ENCODE results near the gene SLC6A4. TPM values are rescaled to one million over a fixed set of nuclear protein-coding genes. Genes with fewer than 3 reads are reported as not detected.

SLC6A4 gene
- polyA plus RNA-seq, 1 donor (not counting 4 experiments of a cell fraction or from before 2014, with no cell fraction given): not detected

GRCh38 chr17:30196504-30196903, 39.0 kb downstream of the SLC6A4 start:
- DNase-seq (ENCODE audit: low read depth, low spot score) (no peak), FAIRE-seq (no peak)
- no peak overlapping the region for H3K27ac ChIP-seq (ENCODE audit: control insufficient read depth, insufficient read depth, low read length)
- no peak overlapping the region for H3K4me3 ChIP-seq (ENCODE audit: control insufficient read depth in 2 of 3, extremely low read depth in 1 of 3, insufficient read depth in 2 of 3, low read depth in 1 of 3, low read length in 3 of 3)
- H3K27me3 ChIP-seq (ENCODE audit: control insufficient read depth, extremely low read depth, insufficient read depth, low read length): peaks cover 12% of the 10 kb centered on the region
- no peaks in the 10 kb centered on the region for H3K9me3 ChIP-seq (ENCODE audit: control insufficient read depth, low read depth, low read length)
- H3K9ac ChIP-seq (ENCODE audit: control insufficient read depth, extremely low read depth, insufficient read depth, low read length): no peak overlapping the region
- H3K4me1 ChIP-seq (ENCODE audit: control insufficient read depth, extremely low read depth, insufficient read depth, low read length): no peaks in the 10 kb centered on the region
- dilution Hi-C loops (cut with MboI; ENCODE audit: extremely low pct_ligation_motif_present, low sequenced_read_pairs): loop anchor here (10.0 kb wide), 1 partner anchor 128 kb away; no protein-coding TSS in a partner anchor
- no peaks in the 10 kb centered on the region for H3K9me1 ChIP-seq (ENCODE audit: control insufficient read depth, extremely low read depth, insufficient read depth, low read length)
- H3K36me3 ChIP-seq (ENCODE audit: control insufficient read depth in 2 of 2, extremely low read depth in 1 of 2, insufficient read depth in 2 of 2, low read length in 2 of 2): no peaks in the 10 kb centered on the region
- TF ChIP-seq EZH2 (IDR thresholded peaks at IDR 0.05; ENCODE audit: low read length) (no peak), CTCF (optimal IDR thresholded peaks at IDR 0.05 in 1 of 3, IDR thresholded peaks at IDR 0.05 in 1 of 3, conservative IDR thresholded peaks at IDR 0.05 in 1 of 3; ENCODE audit: extremely low read depth in 1 of 3, insufficient read depth in 2 of 3, low read length in 3 of 3) (no peak)
- H3K4me2 ChIP-seq (ENCODE audit: control insufficient read depth, extremely low read depth, insufficient read depth, low read depth, low read length): no peak overlapping the region
- H2AFZ ChIP-seq (ENCODE audit: control insufficient read depth, low read length): no peak overlapping the region
- H4K20me1 ChIP-seq (ENCODE audit: control insufficient read depth, extremely low read depth, insufficient read depth, low read length): no peaks in the 10 kb centered on the region
- no peaks in the 10 kb centered on the region for H3K79me2 ChIP-seq (ENCODE audit: control insufficient read depth, insufficient read depth, low read length)

- H3K9me1 ChIP-seq (ENCODE audit: control insufficient read depth, extremely low read depth, insufficient read depth, low read length): no peaks in the 10 kb centered on the region
- no peak overlapping the region for H3K9ac ChIP-seq (ENCODE audit: control insufficient read depth, extremely low read depth, insufficient read depth, low read length)
- H3K4me1 ChIP-seq (ENCODE audit: control insufficient read depth, extremely low read depth, insufficient read depth, low read length): no peaks in the 10 kb centered on the region
- H3K4me2 ChIP-seq (ENCODE audit: control insufficient read depth, extremely low read depth, insufficient read depth, low read depth, low read length): no peak overlapping the region
- no peaks in the 10 kb centered on the region for H3K9me3 ChIP-seq (ENCODE audit: control insufficient read depth, low read depth, low read length)
- dilution Hi-C loops (cut with MboI; ENCODE audit: extremely low pct_ligation_motif_present, low sequenced_read_pairs): loop anchor here (10.0 kb wide), 1 partner anchor 134 kb away; no protein-coding TSS in a partner anchor
- no peak overlapping the region for H2AFZ ChIP-seq (ENCODE audit: control insufficient read depth, low read length)
- FAIRE-seq (no peak), DNase-seq (ENCODE audit: low read depth, low spot score) (no peak)
- no peak overlapping the region for H3K27ac ChIP-seq (ENCODE audit: control insufficient read depth, insufficient read depth, low read length)
- no peaks in the 10 kb centered on the region for H3K36me3 ChIP-seq (ENCODE audit: control insufficient read depth in 2 of 2, extremely low read depth in 1 of 2, insufficient read depth in 2 of 2, low read length in 2 of 2)
- H3K4me3 ChIP-seq (ENCODE audit: control insufficient read depth in 2 of 3, extremely low read depth in 1 of 3, insufficient read depth in 2 of 3, low read depth in 1 of 3, low read length in 3 of 3): no peak overlapping the region
- H4K20me1 ChIP-seq (ENCODE audit: control insufficient read depth, extremely low read depth, insufficient read depth, low read length): no peaks in the 10 kb centered on the region
- no peaks in the 10 kb centered on the region for H3K79me2 ChIP-seq (ENCODE audit: control insufficient read depth, insufficient read depth, low read length)
- TF ChIP-seq EZH2 (IDR thresholded peaks at IDR 0.05; ENCODE audit: low read length) (no peak), CTCF (optimal IDR thresholded peaks at IDR 0.05 in 1 of 3, IDR thresholded peaks at IDR 0.05 in 1 of 3, conservative IDR thresholded peaks at IDR 0.05 in 1 of 3; ENCODE audit: extremely low read depth in 1 of 3, insufficient read depth in 2 of 3, low read length in 3 of 3) (no peak)
- peaks cover 7% of the 10 kb centered on the region for H3K27me3 ChIP-seq (ENCODE audit: control insufficient read depth, extremely low read depth, insufficient read depth, low read length)
These were observed 44.4 kb downstream of the SLC6A4 start for GRCh38 chr17:30191072-30191471.

All from keratinocyte (primary cell).